HepG2 (cell line): Measurements from ENCODE around the gene HEXD. TPM values are rescaled to one million over a fixed set of nuclear protein-coding genes. Genes with fewer than 3 reads are reported as not detected.

Experiments used
- ATAD3A ChIP-seq: sonication (generic); formaldehyde crosslinking; IDR thresholded peaks from 2 replicates; pipeline ENCODE4 v1.4.0; 2020; ENCODE audit warnings: missing genetic modification reagents
- FUBP1 ChIP-seq: sonication (generic); formaldehyde crosslinking; IDR thresholded peaks from 2 replicates; pipeline ENCODE4 v1.5.1; 2020; ENCODE audit warnings: missing genetic modification reagents, mild to moderate bottlenecking, borderline replicate concordance
- IRF9 ChIP-seq: sonication (generic); formaldehyde crosslinking; IDR thresholded peaks from 2 replicates; pipeline ENCODE4 v1.8.0; 2022; ENCODE audit warnings: missing genetic modification reagents, mild to moderate bottlenecking, borderline replicate concordance
- KDM1A ChIP-seq: IDR thresholded peaks from 2 replicates; pipeline ENCODE4 v1.6.1; 2016; ENCODE audit warnings: missing compliant biosample characterization
- MIER3 ChIP-seq: IDR thresholded peaks from 2 replicates; pipeline ENCODE4 v1.6.1; 2016; ENCODE audit warnings: missing compliant biosample characterization, borderline replicate concordance
- SIN3B ChIP-seq: fragments of 150-350 bp; IDR thresholded peaks from 2 replicates; pipeline ENCODE4 v1.6.1; 2014; ENCODE audit warnings: low read length
- ZNF326 ChIP-seq: sonication (generic); formaldehyde crosslinking; IDR thresholded peaks from 2 replicates; pipeline ENCODE4 v1.4.0; 2020; ENCODE audit warnings: missing genetic modification reagents, borderline replicate concordance
- ZNF407 ChIP-seq: sonication (generic); formaldehyde crosslinking; IDR thresholded peaks from one replicate; pipeline ENCODE4 v1.5.1; 2020; ENCODE audit warnings: mild to moderate bottlenecking, missing genetic modification reagents; ENCODE audit errors: not compliant biosample characterization
- ZNF746 ChIP-seq: sonication (generic); formaldehyde crosslinking; IDR thresholded peaks from 2 replicates; pipeline ENCODE4 v1.8.0; 2022; ENCODE audit warnings: mild to moderate bottlenecking, missing genetic modification reagents
- polyA plus RNA-seq, 8 experiments: library from polyadenylated mRNA; depleted of rRNA in 3 of 8; stranded (reverse) in 7 of 8; unstranded in 1 of 8; fragments of >200 nt; fragmentation: Illumina TruSeq in 4 of 8; extraction: Trizol in 4 of 8; gene quantifications; 2 replicates each; pipeline versions ENCODE4 v1.2.1 to v1.2.3, GENCODE V29; 2011 to 2016; ENCODE audit warnings: low read depth in 4 of 8, missing spikeins in 1 of 8, mixed read lengths in 1 of 8; ENCODE audit not compliant: insufficient read depth in 1 of 8
- total RNA-seq, 5 experiments: library from RNA; depleted of rRNA; stranded (reverse); fragments of >200 nt; fragmentation: Illumina TruSeq; extraction: Trizol; gene quantifications; 2 replicates each; pipeline ENCODE4 v1.2.3, GENCODE V29; 2016; ENCODE audit warnings: low read depth in 1 of 5
- TF ChIP-seq, protein P1 (sequence below): sonication (generic); formaldehyde crosslinking; IDR thresholded peaks from 2 replicates; pipeline ENCODE4 v1.4.0; 2020; ENCODE audit warnings: missing genetic modification reagents

HEXD gene
- total and polyA plus RNA-seq, 2 of the 13 experiments (the other 11 are each of a cell fraction or from before 2014, with no cell fraction given) = 22.3 to 41.8 TPM

- peak; percentile 72; the same call in 1 of the 2 replicates for TF ChIP-seq SIN3B
- no peak for TF ChIP-seq MIER3 (CRISPR knock-in tag)
- TF ChIP-seq ATAD3A (CRISPR knock-in tag) = no peak
- TF ChIP-seq, protein P1, sequence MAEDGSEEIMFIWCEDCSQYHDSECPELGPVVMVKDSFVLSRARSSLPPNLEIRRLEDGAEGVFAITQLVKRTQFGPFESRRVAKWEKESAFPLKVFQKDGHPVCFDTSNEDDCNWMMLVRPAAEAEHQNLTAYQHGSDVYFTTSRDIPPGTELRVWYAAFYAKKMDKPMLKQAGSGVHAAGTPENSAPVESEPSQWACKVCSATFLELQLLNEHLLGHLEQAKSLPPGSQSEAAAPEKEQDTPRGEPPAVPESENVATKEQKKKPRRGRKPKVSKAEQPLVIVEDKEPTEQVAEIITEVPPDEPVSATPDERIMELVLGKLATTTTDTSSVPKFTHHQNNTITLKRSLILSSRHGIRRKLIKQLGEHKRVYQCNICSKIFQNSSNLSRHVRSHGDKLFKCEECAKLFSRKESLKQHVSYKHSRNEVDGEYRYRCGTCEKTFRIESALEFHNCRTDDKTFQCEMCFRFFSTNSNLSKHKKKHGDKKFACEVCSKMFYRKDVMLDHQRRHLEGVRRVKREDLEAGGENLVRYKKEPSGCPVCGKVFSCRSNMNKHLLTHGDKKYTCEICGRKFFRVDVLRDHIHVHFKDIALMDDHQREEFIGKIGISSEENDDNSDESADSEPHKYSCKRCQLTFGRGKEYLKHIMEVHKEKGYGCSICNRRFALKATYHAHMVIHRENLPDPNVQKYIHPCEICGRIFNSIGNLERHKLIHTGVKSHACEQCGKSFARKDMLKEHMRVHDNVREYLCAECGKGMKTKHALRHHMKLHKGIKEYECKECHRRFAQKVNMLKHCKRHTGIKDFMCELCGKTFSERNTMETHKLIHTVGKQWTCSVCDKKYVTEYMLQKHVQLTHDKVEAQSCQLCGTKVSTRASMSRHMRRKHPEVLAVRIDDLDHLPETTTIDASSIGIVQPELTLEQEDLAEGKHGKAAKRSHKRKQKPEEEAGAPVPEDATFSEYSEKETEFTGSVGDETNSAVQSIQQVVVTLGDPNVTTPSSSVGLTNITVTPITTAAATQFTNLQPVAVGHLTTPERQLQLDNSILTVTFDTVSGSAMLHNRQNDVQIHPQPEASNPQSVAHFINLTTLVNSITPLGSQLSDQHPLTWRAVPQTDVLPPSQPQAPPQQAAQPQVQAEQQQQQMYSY (CRISPR knock-in tag) = peak; percentile 61; the same call in 1 of the 2 replicates
- no peak for TF ChIP-seq ZNF326 (CRISPR knock-in tag)
- TF ChIP-seq KDM1A (CRISPR knock-in tag) = peak; percentile 26; the same call in 1 of the 2 replicates
- peak; percentile 74 for TF ChIP-seq ZNF407
- TF ChIP-seq FUBP1 = 0 out of 2 replicates have a peak, but pooled peaks have one; percentile 12
- no peak; the same call in 1 of the 2 replicates for TF ChIP-seq ZNF746 (CRISPR knock-in tag)
- TF ChIP-seq IRF9 = peak; percentile 91; the same call in 1 of the 2 replicates
These were observed at the start of gene HEXD, which contains the start of gene OGFOD3 (continued) for GRCh38 chr17:82418001-82418986.
